GM12875 (cell line): ENCODE data around the gene BRICD5.
A peak's percentile ranks its signal among the peaks of the same experiment; 100 is the strongest.

Source experiments
- H3K4me3 ChIP-seq: one replicate; pipeline ENCODE4 v1.5.1; 2011; ENCODE audit warnings: low read depth, low read length, control low read depth
- TF ChIP-seq, protein P1 (sequence below): IDR thresholded peaks from 2 replicates; pipeline ENCODE4 v1.5.1; 2011; ENCODE audit warnings: low read depth, mild to moderate bottlenecking, control low read depth, inconsistent platforms, low read length, moderate library complexity, borderline replicate concordance; ENCODE audit not compliant: insufficient read depth

BRICD5 gene

DNA sequence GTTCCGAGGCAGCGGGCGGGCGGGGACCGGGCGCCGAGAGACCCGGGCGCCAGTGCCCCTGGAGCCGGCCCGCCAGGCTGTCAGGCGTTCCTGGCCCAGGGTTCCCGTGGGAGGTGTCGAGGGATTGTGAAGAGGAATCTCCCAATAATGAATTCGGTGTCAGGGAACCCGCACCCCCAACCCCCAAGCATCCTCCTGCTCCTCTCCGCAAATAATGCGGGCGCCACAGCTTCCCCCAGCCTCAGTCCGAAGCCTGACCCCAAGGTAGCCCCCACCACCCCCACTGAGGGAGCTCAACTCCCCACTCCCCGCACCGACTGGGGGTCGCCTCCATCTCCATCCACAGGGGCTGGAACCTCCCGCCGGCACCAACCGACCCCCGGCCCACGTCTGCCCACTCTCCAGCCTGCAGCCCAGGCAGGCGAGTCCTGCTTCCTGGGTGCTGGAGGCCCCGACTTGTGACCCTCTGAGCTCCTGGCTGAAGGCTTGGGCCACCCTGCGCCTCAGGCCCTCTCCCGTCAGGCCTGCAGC, 13.6 kb downstream of the BRICD5 start:
- H3K4me3 ChIP-seq = no peak overlapping the region
- TF ChIP-seq, protein P1, sequence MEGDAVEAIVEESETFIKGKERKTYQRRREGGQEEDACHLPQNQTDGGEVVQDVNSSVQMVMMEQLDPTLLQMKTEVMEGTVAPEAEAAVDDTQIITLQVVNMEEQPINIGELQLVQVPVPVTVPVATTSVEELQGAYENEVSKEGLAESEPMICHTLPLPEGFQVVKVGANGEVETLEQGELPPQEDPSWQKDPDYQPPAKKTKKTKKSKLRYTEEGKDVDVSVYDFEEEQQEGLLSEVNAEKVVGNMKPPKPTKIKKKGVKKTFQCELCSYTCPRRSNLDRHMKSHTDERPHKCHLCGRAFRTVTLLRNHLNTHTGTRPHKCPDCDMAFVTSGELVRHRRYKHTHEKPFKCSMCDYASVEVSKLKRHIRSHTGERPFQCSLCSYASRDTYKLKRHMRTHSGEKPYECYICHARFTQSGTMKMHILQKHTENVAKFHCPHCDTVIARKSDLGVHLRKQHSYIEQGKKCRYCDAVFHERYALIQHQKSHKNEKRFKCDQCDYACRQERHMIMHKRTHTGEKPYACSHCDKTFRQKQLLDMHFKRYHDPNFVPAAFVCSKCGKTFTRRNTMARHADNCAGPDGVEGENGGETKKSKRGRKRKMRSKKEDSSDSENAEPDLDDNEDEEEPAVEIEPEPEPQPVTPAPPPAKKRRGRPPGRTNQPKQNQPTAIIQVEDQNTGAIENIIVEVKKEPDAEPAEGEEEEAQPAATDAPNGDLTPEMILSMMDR = no peak

GRCh38 chr16:2196162-2196980, 14.3 kb downstream of the BRICD5 start, which contains the start of gene CASKIN1:
CASKIN1 (minus strand) TSS chr16:2196605; CDS start chr16:2196432, 173 bp downstream.
- TF ChIP-seq, protein P1 = no peak

DNA sequence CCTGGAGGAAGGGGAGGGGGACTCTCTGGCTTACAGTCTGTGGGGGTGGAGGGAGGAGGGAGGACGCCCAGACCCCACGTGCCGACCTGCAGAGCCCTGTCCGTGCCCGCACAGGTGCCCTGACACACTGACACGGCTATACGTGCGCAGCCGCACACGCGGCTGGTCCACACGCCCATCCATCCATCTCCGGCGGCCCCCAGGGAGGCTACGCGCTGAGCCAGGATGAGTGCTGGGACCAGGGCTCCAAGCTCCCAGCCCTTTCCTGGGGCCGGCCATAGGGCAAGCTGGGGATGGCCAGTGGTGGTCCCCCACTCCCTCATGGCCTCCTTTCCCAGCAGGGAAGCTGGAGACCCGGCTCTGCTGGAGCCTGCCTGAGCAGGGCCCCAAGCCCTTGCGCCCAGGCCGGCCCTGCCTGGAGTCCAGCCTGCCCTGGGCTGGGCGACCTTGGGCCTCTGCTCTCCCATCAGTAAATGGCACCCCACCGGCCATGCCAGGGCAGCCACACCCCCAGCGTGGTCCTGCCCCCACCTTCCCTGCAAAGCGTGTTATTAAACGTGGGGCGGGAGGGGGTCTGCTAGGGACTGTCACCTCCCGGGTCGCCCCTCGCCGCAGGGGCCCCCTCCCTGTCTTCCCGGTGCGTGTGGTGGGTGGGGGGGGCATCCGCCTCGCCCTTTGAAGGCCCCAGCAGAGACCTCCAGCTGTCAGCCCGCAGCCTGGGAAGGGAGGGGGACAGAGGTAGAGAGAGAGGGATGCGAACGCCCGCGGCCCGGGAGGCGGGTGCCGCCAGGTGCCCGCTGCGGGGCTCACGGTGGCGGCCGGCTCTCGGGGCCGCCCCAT, 15.1 kb downstream of the BRICD5 start:
- TF ChIP-seq, protein P1 = no peak
- no peak overlapping the region for H3K4me3 ChIP-seq

More at GRCh38 chr16:2196162-2196980, 14.3 kb downstream of the BRICD5 start, which contains the start of gene CASKIN1:
- no peak within 1 kb of the TSS for H3K4me3 ChIP-seq

- TF ChIP-seq, protein P1 = peak; percentile 56; the same call in 1 of the 2 replicates
- no peak overlapping the region for H3K4me3 ChIP-seq
These were observed 15.8 kb downstream of the BRICD5 start for GRCh38 chr16:2194852-2195321.

DNA sequence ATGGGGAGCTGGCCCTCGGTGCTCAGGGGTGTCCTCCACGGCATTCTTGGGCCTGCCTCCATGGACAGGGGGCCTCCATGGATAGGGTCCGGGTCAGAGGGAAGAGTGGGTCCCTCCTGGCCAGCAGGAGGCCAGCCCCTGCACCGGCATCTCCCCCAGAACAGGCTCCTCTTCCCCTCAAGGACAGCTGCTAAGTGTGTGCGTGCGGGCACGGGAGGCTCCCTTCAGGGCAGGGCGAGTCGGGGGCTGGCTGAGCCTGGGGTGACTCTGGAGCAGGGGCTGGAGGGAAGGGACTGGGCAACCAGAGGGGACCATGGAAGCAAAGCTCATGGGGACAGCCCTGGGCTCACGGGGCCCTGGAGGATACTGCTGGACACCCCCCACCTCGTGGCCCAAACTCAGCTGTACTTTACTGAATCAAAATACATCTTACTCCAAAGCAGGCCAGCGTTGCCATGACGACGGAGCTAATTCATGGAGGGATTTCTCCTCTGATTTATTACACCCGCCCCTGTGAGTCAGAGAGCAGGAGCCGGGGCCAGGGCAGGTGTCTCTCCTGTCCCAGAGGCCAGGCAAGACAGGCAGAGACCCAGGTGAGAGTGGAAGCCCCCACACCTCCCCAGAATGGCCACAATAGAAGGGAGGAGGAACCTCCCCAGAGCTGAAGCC, 16.4 kb downstream of the BRICD5 start:
- TF ChIP-seq, protein P1 = no peak
- no peak overlapping the region for H3K4me3 ChIP-seq

DNA sequence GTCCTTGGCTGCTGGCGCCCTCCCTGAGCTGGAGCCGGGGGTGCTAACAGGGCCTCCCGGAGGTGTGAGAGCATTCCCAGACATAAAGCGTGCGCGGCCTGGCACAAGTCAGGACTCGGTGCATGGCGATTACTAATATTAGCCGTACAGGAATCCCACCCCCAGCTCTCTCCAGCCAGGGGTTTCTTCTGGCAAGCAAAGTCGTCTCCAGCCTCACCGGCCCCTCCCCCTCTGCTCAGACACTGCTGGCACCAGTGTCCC, 19.3 kb downstream of the BRICD5 start:
- TF ChIP-seq, protein P1 = no peak

More for the DNA sequence above, 19.3 kb downstream of the BRICD5 start:
- no peak overlapping the region for H3K4me3 ChIP-seq
